IPS-20b (cell line): ENCODE measurements around the gene XPR1.
A peak's percentile ranks its signal among the peaks of the same experiment; 100 is the strongest.

Source experiments
- H3K27ac ChIP-seq: one replicate; pipeline ENCODE4 v1.5.1; 2013; ENCODE audit warnings: low read length
- H3K27me3 ChIP-seq: 2 replicates; pipeline ENCODE4 v1.6.1; 2013; ENCODE audit warnings: mild to moderate bottlenecking, low read length, inconsistent platforms; ENCODE audit not compliant: insufficient read depth
- H3K36me3 ChIP-seq: 2 replicates; pipeline ENCODE4 v1.6.1; 2013; ENCODE audit warnings: low read depth, mild to moderate bottlenecking, inconsistent platforms, low read length, moderate library complexity; ENCODE audit not compliant: insufficient read depth
- H3K4me1 ChIP-seq: 2 replicates; pipeline ENCODE4 v1.6.1; 2013; ENCODE audit warnings: mild to moderate bottlenecking, control low read depth, inconsistent platforms, low read length, moderate library complexity; ENCODE audit not compliant: insufficient read depth
- H3K4me3 ChIP-seq: 2 replicates; pipeline ENCODE4 v1.5.1; 2013; ENCODE audit warnings: mild to moderate bottlenecking, low read length, inconsistent platforms
- H3K9ac ChIP-seq: 2 replicates; pipeline ENCODE4 v1.6.1; 2013; ENCODE audit warnings: low read depth, mild to moderate bottlenecking, inconsistent platforms, low read length, moderate library complexity
- H3K9me3 ChIP-seq: 2 replicates; pipeline ENCODE4 v1.6.1; 2013; ENCODE audit warnings: mild to moderate bottlenecking, low read depth, low read length, inconsistent platforms; ENCODE audit not compliant: insufficient read depth

The XPR1 gene

GRCh38 chr1:180617774-180618395, 13.9 kb upstream of the XPR1 start:
- H3K4me1 ChIP-seq: no peaks in the 10 kb centered on the region
- no peaks in the 10 kb centered on the region for H3K9me3 ChIP-seq
- no peak overlapping the region for H3K27ac ChIP-seq
- H3K36me3 ChIP-seq: no peaks in the 10 kb centered on the region
- no peak overlapping the region for H3K9ac ChIP-seq
- no peak overlapping the region for H3K4me3 ChIP-seq
- H3K27me3 ChIP-seq: no peaks in the 10 kb centered on the region

DNA sequence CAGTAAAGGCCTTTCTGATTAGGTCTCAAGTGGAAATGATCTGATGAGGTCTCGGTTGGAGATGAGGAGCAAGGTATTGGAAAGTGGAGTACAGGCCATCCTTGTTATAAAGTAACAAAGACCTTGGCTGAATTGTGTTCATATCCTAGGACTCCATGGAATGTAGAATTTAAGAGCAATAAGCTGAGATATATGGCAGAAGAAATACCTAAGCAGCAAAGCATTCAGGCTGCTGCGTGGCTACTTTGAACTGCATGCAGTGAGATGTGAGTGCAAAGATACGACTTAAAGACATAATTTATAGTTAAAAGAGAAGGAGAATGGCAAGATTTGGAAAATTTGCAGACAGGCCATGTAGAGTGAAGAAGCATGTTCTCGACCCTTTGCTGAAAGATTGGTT, 11.2 kb upstream of the XPR1 start:
- H3K4me1 ChIP-seq: no peaks in the 10 kb centered on the region
- no peaks in the 10 kb centered on the region for H3K36me3 ChIP-seq
- no peak overlapping the region for H3K27ac ChIP-seq
- H3K27me3 ChIP-seq: no peaks in the 10 kb centered on the region
- H3K4me3 ChIP-seq: no peak overlapping the region
- H3K9ac ChIP-seq: no peak overlapping the region
- H3K9me3 ChIP-seq: no peaks in the 10 kb centered on the region

- Histone ChIP-seq H3K27me3 (no peaks in the 10 kb centered on the region), H3K36me3 (no peaks in the 10 kb centered on the region), H3K4me1 (no peaks in the 10 kb centered on the region), H3K4me3 (no peak overlapping the region), H3K9ac (no peak overlapping the region), H3K27ac (no peak overlapping the region), H3K9me3 (no peaks in the 10 kb centered on the region)
Observed at GRCh38 chr1:180622658-180623508, 8.9 kb upstream of the XPR1 start.

- no peaks in the 10 kb centered on the region for H3K9me3 ChIP-seq
- H3K4me3 ChIP-seq: no peak overlapping the region
- no peaks in the 10 kb centered on the region for H3K27me3 ChIP-seq
- no peak overlapping the region for H3K9ac ChIP-seq
- no peak overlapping the region for H3K27ac ChIP-seq
- H3K36me3 ChIP-seq: no peaks in the 10 kb centered on the region
- H3K4me1 ChIP-seq: no peaks in the 10 kb centered on the region
Observed at GRCh38 chr1:180623579-180624347, 8.1 kb upstream of the XPR1 start.

GRCh38 chr1:180626711-180627110, 5.1 kb upstream of the XPR1 start:
- Histone ChIP-seq H3K27ac (no peak overlapping the region), H3K4me3 (no peak overlapping the region), H3K27me3 (no peaks in the 10 kb centered on the region), H3K36me3 (no peaks in the 10 kb centered on the region), H3K9me3 (no peaks in the 10 kb centered on the region), H3K9ac (no peak overlapping the region), H3K4me1 (peaks cover 6% of the 10 kb centered on the region)

DNA sequence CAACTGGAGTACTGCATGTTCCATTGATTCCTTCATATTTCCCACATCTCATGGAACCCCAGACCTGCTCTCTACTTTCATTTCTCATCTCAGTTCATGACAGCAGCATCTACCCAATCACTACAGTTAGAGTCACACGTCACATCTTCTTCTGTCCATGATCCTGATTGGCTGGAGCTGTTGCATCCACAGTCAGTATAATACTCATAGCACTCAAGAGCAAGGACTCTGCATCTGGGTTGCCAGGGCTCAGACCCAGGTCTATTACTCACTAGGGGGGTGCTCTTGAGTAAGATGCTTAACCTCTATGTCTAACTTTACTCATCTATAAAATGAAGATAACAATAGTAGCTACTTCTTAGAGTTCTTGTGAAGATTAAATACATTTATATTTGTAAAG, 4.4 kb upstream of the XPR1 start:
- Histone ChIP-seq H3K27me3 (no peaks in the 10 kb centered on the region), H3K36me3 (no peaks in the 10 kb centered on the region), H3K4me1 (peaks cover 6% of the 10 kb centered on the region), H3K9me3 (no peaks in the 10 kb centered on the region), H3K4me3 (no peak overlapping the region), H3K27ac (no peak overlapping the region), H3K9ac (no peak overlapping the region)

DNA sequence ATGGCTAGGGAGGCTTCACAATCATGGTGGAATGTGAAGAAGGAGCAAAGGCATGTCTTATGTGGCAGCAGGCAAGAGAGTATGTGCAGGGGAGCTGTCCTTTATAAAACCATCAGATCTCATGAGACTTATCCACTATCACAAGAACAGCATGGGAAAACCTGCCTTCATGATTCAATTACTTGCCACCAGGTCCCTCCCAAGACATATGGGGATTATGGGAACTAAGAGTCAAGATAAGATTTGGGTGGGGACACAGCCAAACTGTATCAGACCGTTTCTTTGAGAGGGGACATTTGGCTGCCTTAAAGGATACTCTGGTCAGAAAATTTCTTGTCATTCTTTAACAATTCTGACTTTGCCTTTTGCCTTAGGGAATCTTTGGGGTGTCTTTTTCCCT, 3.2 kb upstream of the XPR1 start:
- Histone ChIP-seq H3K27me3 (no peaks in the 10 kb centered on the region), H3K4me1 (peaks cover 12% of the 10 kb centered on the region), H3K4me3 (no peak overlapping the region), H3K9ac (no peak overlapping the region), H3K36me3 (no peaks in the 10 kb centered on the region), H3K9me3 (no peaks in the 10 kb centered on the region), H3K27ac (no peak overlapping the region)

- H3K27me3 ChIP-seq: no peaks in the 10 kb centered on the region
- H3K9me3 ChIP-seq: no peaks in the 10 kb centered on the region
- H3K4me3 ChIP-seq: no peak overlapping the region
- H3K36me3 ChIP-seq: no peaks in the 10 kb centered on the region
- H3K4me1 ChIP-seq: peaks cover 14% of the 10 kb centered on the region
- no peak overlapping the region for H3K9ac ChIP-seq
- H3K27ac ChIP-seq: no peak overlapping the region
Observed at GRCh38 chr1:180630408-180631193, 1.2 kb upstream of the XPR1 start.

GRCh38 chr1:180631194-180631765, 542 bp upstream of the XPR1 start:
- Histone ChIP-seq H3K36me3 (no peaks in the 10 kb centered on the region), H3K4me1 (peaks cover 14% of the 10 kb centered on the region), H3K27me3 (no peaks in the 10 kb centered on the region), H3K9me3 (no peaks in the 10 kb centered on the region), H3K27ac (no peak overlapping the region), H3K9ac (no peak overlapping the region; the same call in 1 of the 2 replicates), H3K4me3 (peak overlapping the region; percentile 3; the same call in 1 of the 2 replicates)

DNA sequence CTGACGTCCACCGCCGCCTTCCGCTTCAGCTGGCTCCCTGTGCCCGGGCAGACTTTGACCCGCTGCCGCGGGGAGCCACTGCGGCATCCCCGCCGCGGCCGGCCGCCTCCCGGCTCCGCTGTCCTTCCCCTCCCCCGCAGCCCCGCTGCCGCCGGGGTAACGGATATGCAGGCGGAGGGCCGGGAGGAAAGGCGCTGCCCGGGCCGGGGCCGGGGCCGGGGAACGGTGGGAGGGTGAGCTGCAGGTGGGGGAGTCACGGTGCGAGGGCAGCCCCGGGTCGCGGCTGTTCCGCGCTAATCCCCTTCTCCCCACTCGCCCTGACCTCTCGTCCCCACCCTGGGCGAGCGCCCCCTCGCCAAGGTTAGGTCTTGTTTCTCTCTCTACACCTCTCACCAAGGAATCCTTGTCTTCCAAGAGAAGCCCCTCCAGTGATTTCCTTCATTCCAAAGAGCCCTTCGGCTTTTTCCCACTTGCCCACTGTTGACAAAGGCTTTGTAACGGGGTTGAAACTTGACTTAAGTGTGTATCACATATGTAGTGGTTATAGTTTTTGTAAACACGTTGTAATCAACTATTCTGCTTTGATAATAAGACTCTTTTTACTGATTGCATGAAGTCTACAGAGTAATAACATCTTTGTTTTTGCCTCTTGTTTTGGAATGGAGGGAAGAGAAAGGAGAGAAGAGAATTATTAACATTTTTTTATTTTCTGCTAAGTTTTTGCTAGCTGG, 669 bp downstream of the XPR1 start:
- H3K27me3 ChIP-seq: no peaks in the 10 kb centered on the region
- H3K4me1 ChIP-seq: peaks cover 14% of the 10 kb centered on the region
- no peaks in the 10 kb centered on the region for H3K36me3 ChIP-seq
- peak overlapping the region; percentile 91 for H3K27ac ChIP-seq
- no peaks in the 10 kb centered on the region for H3K9me3 ChIP-seq
- peak overlapping the region; percentile 92 for H3K9ac ChIP-seq
- peak overlapping the region; percentile 99 for H3K4me3 ChIP-seq
